DMS53 (cell line): Measurements from ENCODE around the gene CCDC86.
A peak's percentile ranks its signal among the peaks of the same experiment; 100 is the strongest.
"Not testable (repeated sequence)": the region's sequence is repeated elsewhere in the genome, so short reads cannot be mapped to it uniquely, and the experiment has no call there.

Source experiments
- DNase-seq: peaks from one replicate; lab custom pipeline; 2025; lab: John Stamatoyannopoulos, UW

Gene CCDC86, protein sequence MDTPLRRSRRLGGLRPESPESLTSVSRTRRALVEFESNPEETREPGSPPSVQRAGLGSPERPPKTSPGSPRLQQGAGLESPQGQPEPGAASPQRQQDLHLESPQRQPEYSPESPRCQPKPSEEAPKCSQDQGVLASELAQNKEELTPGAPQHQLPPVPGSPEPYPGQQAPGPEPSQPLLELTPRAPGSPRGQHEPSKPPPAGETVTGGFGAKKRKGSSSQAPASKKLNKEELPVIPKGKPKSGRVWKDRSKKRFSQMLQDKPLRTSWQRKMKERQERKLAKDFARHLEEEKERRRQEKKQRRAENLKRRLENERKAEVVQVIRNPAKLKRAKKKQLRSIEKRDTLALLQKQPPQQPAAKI

GRCh38 chr11:60841797-60842667 is at the start of gene CCDC86:
Gene CCDC86 (plus strand): TSS chr11:60842113. CDS start chr11:60842125, 12 bp downstream.
- DNase-seq = peak; percentile 98

DNA sequence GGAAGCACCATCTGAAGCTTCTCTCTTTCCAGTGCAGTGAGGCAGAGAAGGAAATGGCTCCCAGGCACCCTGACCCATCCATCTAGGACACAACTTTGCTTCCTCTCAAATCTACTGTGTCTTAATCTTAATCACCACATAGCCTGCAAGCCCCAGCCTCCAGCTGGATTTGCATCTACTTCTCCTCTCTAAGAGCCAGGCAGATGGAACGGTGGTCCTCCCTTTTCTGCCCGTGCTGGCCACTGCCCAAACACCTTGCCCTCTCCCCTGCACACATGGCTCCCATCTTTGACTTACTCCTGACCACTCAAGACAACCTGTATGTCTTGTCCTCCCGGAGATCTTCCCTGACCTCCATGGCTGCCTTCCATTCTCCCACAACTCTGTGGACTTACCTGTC is 49.4 kb upstream of the CCDC86 start:
- DNase-seq = no peak

- no peak for DNase-seq
Observed at GRCh38 chr11:60795291-60795690, 46.6 kb upstream of the CCDC86 start.

DNA sequence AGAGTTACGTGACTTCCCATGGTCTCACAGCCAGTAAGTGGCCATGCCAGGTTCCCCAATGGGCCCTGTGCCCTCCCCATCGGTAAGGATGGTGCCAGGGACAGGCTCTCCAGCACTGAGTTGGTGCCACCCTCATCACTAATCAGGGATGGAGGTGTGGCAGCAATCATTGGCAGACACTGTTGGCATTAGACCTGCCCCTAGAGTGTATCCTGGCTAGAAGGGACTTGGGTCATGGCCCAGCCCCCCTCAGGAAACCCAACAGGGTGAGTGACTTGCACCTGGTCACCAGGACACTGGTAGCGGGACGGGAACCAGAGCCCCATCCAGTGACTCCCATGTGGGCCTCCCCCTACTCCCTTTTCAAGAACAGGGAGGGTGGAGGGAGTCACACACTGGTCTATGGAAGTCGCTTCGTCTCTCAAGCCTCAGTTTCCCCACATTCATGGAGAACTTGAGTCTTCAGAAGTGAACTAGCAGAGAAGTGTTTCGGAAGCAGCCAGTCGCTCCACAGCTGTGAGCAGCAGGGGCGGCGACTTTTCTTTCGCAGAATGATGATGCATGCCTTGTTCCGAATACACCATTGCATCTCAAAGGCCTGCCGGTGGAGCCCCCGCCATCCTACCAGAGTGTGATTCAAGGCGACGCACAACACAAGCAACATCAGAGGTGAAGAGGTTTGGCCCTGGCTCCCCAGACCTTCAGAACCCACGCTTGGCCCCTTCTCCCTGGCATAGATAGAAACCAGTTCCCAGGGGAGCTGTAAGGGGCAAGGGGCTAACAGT is 43.9 kb upstream of the CCDC86 start:
- no peak for DNase-seq

- no peak for DNase-seq
Observed at GRCh38 chr11:60798631-60799030, 43.3 kb upstream of the CCDC86 start.

DNA sequence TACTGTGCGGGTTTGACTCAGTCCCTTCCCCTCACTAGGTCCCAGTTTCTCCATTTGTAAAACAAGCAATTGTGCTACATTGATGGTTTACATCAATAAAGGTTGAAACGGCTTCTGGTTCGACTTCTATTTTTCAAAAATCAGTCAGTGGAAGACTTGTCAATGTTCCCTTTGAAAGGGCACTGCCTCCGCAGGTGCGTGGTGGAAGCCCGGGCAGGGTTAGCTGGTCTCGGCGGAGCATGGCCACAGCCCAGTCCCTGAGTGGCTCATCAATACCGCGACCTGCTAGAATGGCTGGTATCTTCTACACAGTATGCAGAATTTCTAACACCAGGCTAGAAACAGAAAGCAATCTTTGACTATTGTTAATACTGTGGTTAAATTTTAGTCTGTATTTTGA is 40.7 kb upstream of the CCDC86 start:
- DNase-seq = peak; percentile 14

- DNase-seq = no peak
Observed at GRCh38 chr11:60803273-60803936, 38.5 kb upstream of the CCDC86 start.

DNA sequence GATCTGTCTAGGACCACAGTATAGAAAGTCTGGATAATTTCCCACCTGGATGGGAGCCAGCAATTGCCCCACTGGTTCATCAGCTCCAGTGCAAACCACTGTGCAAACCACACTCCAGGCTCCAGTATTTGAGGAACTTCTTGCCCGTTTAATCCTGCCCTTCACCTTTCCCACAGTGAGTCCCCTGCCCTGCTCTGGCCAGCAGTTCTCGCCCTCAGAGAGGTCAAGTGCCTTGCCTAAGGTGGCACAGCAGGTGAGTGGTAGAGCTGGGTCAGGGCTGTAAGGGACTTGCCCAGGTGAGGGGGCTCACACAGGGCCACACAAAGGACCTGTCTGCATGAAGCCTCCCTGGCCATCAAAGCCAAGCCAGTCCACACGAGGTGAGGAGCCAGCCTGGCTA is 32.7 kb upstream of the CCDC86 start:
- no peak for DNase-seq

DNA sequence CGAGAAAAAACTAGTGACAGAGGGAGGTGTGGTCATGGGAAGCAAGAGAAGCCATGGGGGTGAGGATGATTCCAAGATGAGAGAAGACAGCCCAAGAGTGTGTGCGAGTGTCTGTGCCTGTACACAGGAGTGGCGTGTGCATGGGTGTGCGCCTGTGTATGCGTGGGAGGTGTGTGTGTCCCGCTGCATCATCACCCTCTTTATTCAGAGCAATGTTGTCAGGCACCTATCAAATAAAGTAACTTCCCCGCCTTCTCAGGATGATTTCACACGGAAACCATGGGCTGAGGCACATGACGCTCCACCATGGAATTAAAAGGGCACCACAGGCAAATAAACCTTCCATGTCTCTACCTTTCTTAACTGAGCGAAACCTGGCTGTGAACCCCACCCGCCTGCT is 32.2 kb upstream of the CCDC86 start:
- no peak for DNase-seq

GRCh38 chr11:60810151-60810550 is 31.8 kb upstream of the CCDC86 start:
- DNase-seq = no peak

DNA sequence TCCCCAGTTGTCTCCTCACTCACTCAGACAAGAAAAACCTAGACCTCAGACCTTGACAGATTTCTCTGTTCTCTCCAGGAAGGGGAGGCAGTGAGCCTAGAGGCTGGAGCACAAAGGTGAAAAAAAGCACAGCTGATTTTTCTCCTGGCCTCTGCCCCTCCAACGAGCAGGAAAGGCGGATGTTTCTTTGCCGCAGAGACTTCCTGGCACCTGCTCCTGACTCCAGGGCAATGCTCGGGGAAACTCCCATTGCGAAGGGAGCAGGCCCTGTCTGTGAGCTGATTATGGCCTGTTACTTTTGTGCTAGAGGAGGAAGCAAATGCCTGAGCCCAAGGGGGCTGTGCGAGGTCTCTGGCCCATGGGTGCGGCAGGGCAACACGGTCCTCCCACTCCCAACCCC is 31.3 kb upstream of the CCDC86 start:
- peak; percentile 66 for DNase-seq

GRCh38 chr11:60813324-60813723 is 28.6 kb upstream of the CCDC86 start:
- no peak for DNase-seq

GRCh38 chr11:60814112-60814511 is 27.8 kb upstream of the CCDC86 start:
- no peak for DNase-seq

DNA sequence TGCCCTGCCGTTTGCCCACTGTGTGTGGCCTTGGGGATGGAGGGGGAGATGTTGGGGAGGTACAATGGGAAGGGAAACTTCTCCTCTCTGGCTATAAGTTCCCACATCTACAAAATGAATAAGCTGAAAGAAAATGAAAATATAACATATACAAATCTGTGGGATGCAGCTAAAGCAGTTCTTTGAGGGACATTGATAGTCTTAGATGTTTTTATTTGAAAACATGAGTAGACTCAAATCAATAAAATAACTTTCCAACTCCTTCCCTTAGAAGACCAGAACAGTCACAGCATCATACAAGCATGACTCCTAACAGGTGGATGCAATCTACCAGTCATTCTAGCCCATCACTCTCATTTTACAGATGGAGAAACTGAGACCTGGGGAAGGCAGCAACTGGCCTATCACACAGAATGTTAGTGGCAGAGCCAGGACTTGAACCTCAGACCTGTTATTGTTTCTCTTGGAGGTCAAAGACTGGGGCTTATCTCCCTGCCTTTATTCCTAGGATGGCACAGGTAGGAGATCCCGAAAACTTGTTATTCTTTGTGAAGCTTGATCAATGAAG is 25.2 kb upstream of the CCDC86 start:
- no peak for DNase-seq

DNA sequence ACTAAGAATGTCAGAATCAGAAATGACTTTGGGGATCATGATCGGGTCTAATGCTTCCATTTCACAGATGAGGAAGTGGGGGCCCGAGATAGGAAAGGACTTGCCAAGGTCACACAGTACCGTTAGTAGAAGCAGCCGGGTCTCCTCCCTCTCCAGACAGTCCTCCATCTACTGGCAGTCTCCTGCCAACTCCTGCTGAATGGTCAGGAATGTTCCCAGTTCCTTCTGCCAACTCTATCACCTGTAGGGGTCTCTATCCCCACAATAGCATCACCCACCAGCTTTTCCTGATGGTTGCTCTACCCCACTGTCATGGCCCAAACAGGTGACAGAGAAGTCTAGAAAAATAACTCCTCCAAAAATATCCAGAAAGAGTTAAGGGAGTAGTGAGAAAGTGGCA is 23.9 kb upstream of the CCDC86 start:
- DNase-seq = no peak

GRCh38 chr11:60821827-60822599 is 19.9 kb upstream of the CCDC86 start:
- no peak for DNase-seq

DNA sequence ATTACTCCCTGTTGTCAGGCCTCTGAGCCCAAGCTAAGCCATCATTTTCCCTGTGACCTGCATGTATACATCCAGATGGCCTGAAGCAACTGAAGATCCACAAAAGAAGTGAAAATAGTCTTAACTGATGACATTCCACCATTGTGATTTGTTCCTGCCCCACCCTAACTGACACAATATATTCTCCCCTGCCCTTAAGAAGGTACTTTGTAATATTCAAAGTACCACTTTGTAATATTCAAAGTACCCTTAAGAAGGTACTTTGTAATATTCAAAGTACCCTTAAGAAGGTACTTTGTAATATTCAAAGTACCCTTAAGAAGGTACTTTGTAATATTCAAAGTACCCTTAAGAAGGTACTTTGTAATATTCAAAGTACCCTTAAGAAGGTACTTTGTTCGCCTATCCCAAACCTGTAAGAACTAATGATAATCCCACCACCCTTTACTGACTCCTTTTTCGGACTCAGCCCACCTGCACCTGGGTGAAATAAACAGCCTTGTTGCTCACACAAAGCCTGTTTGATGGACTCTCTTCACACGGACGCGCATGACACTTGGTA is 18.1 kb upstream of the CCDC86 start:
- DNase-seq = not testable (repeated sequence)

DNA sequence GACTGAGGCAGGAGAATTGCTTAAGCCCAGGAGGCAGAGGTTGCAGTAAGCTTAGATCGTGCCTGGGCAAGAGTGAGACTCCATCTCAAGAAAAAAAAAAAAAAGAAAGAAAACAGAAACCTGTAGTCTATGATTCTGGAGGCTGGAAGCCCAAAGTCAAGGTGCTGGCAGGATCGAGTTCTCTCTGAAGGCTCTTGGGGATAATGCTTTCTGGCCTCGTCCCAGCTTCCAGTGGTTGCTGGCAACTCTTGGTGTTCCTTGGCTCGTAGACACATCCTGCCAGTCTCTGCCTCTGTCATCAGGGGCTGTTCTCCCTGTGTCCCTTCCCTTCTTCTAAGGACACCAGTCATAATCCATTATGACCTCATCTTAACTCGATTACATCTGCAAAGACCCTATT is 16.8 kb upstream of the CCDC86 start:
- DNase-seq = no peak

DNA sequence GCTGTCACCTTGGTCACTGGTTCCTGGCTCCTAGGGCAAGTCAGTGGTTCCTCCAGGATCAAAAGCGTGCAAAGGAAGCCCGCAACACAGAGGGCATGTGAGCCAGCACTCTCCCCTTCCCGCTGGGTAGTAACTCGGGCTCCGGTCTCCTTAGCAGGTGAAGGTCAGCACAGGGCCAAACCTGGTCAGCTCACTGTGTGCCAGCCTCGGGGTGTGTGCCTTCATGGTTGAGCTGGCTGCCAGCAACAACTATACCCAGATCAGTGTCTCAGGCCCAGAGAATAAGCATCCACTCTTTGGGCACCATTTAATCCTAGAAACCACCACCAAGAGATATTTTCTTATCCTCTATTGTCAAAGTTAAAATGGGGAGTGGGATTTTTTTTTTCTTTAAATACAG is 16.1 kb upstream of the CCDC86 start:
- DNase-seq = no peak

- DNase-seq = no peak
Observed at GRCh38 chr11:60830478-60831142, 11.3 kb upstream of the CCDC86 start.
